8988T (cell line): ENCODE measurements around the gene ZHX3.
A peak's percentile ranks its signal among the peaks of the same experiment; 100 is the strongest.
"Not testable (repeated sequence)": the region's sequence is repeated elsewhere in the genome, so short reads cannot be mapped to it uniquely, and the experiment has no call there.

Experiments
- DNase-seq: peaks from one replicate; pipeline ENCODE4 v3.0.0; 2011

Gene ZHX3

DNA sequence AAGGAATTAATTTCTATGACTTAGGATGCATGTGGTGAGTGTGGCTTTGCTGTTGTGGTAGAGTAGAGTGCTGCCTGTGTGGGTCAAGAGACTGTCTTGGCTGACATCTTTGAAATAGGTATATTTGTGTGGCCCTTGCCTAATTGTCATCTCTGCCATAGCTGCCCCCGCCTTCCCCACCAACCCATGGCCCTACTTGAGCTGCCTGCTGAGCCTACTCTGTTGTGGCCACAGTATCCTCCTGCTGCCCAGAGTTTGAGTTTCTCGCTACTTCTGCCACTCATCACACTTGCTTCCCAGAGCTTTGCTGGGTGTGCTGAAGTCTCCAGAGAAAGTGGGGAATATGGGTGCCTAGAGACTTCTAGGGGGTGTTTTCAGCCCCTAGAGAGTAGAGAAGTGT is 172.2 kb downstream of the ZHX3 start:
- DNase-seq, result no peak

DNA sequence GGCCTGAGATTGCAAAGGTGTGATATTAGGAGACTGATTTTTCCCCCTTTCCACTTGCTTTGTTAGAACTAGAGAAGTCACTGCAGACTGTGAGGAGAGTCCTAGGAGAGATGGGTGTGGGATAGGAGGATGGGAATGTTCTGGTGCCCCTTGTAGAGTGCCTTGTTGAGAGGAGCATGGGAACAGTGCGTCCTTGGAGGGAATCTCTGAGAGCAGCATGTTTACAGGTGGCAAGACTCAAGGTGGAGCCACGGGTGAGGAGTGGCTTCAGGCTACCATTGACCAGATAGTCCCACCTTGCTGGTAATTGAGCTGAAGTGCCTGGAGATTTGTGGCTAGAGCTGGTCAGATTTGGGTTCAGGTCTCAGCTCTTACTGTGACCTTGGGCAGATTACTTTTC is 174.2 kb downstream of the ZHX3 start:
- DNase-seq, result no peak

DNA sequence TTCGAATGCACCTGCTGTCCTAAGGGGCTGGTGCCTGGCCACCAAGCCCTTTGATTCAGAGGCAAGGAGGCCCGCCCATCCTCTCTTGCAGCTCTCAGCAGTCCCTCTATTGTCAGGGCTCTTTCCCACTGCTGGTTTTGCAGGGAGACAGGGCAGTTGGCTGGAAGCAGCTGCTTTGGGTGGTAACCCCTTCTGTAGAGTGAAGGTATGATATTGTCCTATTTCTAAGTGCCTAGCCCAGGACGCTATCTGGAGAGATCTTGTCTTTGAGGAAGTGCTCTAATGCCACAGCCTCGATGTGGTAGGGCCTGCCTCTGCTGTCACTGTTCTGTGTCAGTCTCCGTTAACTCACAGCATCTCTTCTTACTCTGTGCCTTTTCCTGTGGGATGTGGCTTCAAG is 174.6 kb downstream of the ZHX3 start:
- no peak for DNase-seq

DNA sequence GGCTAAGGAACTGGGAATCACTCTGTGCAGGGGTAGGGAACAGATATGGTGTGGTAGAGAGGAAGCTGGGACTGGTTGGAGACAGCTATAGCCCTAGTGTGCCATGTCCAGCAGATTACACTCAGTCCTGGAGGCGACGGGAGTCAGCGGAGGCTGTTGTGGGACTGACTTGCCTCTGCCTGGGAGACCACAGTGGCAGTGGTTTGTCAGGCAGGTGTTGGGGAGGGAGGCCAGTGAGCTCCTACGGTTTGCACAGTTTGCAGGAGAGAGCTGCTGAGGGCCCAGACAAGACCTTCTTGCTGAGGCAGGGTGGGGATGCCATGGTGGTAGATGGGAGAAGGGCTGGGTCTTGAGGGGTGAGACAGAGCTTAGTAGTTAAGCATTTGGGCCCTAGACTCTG is 175.3 kb downstream of the ZHX3 start:
- no peak for DNase-seq

DNA sequence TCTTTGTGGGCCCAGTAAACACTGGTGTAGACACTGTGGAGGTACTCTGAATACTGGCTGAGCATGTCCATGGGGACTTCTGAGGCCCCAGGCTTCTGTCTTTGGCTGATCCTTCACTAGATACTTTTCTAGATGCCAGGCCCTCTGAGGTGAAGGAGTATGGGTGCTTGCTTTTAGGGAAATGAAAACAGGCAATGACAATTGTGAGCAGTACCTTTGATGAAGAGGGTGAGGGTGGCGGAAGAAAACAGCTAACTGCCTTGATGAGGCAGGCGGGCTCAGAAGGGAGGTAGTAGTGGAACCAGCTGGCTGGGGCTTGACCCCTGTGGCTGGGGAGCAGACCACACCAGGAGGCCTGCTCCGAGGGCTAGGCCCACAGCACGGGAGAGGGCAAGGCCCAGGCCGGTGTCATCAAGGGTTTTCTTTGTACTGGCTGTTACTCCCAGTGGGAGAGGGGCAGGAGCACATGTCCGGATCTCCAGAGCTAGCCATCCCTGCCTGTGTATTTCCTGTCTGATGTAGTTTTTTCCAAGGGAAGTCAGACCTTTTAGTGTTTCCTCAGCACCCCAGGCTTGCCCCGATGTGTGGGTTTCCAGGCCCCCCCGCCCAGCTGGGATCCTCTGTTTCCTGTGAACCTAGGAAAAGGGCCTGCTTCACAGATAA is 176.2 kb downstream of the ZHX3 start:
- DNase-seq, result no peak

DNA sequence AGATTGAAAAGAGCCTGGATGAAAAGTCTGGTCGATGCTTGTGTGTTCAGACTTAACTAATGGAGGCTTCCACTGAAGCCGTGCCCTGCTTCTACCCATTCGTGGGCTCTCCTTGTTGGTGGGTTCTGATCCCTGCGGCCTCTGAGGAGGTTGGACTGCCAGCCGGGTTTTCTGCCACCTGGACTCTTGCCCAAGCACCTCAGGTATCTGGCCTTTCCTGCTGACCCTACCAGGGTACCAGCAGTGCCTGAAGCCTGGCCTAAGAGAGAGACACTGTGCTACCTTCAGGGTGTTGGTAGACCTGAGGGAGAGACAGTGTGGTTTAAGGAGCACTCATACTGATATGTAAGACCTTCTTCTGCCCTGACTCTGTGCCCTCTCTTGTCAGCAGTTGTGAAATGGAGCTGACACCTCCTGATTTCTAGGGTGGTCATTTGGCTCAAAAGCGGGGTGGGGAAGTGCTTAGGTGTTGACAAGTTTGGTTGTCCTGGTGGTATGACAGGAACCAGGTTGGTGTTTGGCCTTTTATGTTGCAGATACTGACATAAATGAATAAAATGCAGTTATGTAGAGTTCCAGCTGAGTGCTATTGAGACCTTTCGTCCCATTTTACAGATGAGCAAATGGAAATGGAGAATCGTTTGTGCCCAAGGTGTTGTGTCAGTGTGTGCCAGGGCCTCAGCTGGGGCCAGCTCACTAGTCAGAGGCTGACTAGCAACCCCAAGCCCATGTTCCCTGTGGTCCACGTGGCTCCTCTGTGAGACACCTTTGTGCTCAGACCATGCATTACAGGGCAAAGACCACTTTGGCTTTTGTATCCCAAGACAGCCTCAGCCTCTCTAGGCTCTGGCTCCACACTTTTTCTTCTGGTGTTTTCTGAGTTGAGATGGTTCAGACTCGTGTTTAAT is 177.1 kb downstream of the ZHX3 start:
- DNase-seq, result no peak

DNA sequence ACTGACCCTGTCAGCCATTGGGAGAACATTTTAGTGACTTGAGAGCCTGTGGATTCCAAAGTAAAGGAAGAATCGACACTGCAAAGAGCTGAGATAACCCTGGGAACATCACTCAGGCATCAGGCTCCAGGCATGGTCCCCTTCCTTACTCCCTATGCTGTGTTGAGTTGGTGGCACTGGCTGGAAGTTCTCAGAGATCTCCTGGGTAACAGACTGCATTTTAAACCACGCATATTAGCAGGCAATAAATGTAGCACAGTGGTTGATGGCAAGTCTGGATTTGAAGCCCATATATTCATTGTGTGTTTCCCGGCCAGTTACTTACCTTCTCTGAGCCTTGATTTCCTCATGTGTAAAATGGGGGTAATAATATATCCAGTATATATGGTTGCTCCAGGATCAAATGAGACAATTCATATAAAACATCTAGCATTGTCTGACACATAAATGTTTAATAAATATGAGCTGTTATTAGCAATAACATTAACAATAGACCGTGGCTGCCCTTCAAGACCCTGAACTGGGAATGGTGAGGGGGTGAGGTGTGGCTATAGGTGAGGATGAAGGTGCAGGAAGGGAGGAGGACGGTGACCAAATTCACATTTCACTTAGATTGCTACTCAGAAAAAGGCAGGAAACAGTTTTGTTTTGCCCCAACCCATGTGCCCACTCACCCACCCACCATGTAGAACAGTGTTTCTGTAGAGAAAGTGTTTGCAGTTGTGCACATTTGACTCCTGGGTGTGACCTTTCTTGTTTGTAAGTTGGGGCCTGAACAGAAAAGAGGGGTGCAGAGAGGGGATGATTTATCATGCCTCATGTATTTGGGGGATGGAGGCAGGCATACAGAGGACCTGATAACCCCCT is 178.1 kb downstream of the ZHX3 start:
- no peak for DNase-seq

DNA sequence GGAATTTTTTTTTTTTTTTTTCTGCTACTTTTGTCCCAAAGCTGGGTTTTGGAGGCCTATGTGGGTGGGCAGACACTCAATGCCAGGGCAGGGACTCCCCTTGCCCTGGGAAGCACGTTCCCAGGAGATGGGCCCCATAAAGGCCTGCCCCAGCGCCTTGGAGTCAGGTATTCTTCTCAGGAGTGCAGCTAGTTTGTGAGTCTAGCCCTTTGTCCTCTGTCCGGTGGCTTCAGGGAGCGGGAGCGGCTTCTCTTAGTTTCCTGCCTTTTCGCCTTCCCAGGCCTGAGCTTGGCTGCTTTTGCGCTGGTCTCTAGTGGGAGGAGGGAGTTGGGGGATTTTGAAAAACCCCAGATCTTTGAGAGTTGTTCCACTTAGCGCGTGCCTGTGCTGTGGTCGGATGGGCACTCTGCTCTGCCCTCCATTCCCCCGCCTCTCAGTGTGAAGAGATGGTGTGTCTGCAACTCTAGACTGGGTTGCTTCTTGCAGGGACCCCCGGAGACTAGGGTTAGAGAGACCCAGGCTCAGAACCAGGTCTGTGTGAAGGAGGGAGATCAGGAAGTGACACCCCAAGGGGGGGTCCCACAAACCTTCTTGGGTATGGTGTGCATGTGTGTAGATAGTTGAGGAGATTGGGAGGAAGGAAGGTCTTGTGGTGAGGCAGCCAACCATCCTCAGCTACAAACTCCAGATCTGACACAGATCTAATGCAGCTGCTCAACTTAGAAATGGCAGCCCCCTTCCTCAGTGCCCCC is 178.9 kb downstream of the ZHX3 start:
- DNase-seq, result no peak

DNA sequence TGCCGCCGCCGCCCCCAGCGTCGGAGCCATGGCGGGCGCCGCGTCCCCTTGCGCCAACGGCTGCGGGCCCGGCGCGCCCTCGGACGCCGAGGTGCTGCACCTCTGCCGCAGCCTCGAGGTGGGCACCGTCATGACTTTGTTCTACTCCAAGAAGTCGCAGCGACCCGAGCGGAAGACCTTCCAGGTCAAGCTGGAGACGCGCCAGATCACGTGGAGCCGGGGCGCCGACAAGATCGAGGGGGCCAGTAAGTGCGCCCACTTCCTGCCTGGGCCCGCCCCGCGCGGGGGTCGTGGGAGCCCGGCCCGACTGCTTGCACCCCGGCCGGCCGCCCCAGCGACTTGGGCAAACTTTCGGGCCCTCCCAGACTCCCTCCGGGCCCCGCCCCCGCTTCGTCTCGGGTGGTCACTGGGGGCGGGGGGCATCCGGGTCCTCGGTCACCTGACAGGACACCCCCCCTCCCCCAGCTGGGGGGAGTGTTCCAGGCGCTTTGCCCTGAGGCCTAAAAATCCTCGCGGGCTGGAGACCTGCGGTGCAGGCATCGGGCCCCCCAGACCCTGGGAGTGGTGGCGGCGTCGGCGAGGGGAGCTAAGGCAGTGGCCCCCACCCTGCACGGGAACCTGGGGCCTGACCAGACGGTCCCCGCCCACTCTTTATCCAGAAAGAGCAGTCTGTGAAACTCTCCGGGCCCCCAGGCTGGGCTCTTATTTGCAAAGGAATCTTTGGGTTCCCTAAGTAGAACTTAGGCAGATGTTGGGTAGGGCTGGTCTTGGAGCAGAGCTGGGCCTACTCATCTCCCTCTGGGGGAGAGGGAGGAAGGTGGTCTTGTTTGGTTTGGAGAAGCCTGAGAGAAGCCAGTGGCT is 179.7 kb downstream of the ZHX3 start:
- peak; percentile 82 for DNase-seq

DNA sequence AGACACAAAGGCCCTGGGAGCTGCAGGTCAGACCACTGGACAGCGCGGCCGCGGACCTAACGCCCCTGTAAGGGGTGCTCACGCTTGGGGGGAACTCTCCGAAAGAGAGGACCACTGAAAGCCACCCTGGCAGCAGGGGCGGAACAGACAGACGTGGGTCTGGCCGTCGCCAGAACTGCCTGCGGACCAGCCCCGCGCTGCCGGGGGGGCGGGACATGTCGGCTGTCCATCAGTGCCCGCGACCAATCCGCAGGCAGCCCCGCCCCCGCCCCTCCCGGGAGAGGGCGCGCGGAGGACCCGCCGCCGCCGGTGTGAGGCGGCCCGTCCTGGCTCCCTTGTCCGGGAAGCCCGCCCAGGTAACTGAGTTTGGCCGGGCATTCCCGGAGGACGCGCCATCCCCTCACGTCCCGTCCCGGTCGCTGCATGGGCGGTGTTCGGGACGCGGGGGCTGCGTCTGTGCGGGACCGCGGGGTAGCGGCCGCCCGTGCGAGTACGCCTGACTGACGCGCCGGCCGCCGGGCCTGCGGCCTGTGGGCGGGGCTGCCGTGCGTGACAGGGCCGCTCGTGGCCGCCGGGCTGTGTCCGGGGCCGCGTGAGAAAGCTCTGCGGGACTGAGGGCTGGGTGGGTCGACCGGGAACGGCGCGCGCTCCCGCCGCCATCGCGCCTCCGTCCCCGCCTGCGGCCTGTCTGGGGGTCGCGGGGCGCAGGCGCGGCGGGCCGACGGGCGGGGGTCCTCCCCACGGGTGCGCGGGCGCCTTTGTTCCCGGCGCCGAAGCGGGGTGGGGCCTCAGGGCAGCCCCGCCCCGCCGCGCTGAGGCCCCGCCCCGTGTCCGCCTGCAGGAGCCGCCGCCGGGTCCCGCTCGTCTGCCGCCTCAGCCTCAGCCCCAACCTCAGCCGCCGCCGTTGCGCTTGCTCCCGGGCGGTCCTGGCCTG is 180.6 kb downstream of the ZHX3 start, which contains the start of gene PLCG1:
Gene PLCG1 (plus strand): TSS at position 864 of the 934 bp plus-strand sequence. CDS start 99 bp downstream, outside the sequence.
- peak; percentile 94 for DNase-seq

DNA sequence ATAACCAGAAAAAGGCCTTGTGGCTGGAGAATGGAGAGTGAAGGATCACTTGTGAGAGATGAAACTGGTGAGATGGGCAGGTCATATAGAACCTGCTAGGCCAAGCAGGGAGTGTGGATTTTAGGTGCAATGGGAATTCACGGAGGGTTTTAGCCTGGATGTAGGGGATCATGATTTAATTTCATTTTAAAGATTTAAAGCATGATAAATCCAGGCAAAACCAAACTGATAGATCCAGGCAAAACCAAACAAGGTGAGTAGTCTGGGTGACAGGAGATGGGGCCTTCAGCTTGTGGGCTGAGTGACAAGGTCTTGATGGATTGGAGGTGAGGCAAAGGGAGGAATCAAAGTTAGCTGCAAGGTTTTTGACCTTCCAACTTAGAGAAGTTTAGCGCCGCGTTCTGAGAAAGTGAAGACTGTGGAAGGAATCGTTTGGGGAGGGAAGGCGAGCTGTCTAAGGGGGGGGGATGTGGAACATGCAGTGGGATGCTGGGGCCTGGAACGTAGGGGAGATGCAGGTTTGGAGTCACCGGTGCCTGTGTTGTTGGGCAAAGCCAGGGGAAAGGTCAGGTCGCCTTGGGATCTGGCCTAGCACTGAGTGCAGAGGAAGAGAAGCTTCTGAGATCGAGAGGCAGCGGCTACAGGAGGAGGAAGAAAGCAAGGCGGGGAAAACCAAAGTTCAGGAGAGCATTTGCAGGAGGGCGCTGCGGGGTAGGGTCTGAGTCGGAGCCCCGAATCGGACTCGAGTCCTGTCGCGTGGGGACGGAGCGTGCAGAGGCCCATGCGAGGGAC is 181.4 kb downstream of the ZHX3 start:
- no peak for DNase-seq

DNA sequence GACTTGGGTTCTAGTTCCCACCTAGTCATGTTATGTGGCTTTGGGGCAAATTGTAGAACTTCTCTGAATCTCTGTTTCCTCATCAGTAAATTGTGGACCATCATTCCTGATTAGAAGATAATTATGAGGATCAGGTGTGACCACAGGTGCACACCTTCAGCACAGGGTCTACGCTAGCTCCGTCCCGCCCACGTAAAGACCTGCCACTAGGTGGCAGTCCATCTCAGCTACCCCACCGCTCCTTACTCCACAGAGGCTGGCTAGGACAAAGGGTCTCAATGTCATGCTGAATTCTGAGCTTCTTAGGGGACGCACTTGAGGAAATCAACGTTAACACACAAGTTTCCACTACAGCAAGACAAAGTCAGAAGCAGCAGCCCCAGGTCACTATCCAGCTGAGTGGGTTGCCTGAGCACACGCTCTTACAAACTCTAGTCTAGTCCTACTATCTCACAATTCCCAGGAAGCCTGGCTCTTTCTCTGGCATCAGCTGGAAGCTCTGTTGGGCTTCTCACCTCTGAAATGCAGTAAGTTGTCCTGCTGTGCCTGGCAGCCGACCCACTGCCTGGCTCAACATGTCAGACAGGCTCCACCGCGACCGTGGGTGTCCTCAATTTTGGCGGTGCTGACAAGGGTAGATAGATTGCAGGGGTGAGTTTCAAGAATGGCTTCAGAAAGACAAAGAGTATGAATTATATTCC is 182.2 kb downstream of the ZHX3 start:
- DNase-seq, result peak; percentile 76

DNA sequence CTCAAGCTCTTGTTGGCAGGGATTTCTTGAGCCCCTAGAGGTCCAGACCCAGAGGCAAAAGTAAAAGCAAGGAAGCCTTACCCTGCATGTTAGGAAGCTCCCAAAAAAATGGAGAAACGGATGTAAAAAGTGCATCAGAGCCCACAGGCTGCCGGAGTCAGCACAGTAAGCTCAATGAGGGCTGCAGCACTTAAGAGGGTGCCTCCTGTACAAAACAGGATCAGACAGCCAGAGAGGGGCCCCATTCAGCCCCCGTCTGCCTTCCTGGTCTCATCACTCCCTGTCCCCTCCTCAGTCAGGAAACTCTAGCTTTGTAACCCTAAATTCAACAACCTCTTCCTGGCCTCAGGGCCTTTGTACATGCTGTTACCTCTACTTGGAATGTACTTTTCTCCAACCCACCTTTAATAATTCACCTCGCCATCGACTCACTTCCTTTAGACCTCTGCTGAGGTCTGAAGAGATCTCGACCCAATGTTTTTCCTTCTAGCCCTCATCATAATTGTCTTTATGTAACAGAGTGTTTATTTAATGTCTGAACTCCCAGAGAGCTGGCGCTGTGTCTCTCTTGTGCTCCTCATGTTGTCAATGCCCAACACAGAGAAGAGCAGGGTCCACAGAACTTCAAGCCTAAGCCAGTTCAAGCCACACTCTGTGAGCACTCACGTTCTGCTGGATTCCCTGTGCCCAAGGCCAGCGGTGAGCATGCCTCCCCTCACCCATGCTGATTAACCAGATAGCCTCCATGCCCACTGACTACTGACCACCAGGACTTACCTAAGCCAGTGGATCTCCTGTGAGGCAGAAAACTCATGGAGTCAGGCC is 183.0 kb downstream of the ZHX3 start:
- DNase-seq, result no peak

DNA sequence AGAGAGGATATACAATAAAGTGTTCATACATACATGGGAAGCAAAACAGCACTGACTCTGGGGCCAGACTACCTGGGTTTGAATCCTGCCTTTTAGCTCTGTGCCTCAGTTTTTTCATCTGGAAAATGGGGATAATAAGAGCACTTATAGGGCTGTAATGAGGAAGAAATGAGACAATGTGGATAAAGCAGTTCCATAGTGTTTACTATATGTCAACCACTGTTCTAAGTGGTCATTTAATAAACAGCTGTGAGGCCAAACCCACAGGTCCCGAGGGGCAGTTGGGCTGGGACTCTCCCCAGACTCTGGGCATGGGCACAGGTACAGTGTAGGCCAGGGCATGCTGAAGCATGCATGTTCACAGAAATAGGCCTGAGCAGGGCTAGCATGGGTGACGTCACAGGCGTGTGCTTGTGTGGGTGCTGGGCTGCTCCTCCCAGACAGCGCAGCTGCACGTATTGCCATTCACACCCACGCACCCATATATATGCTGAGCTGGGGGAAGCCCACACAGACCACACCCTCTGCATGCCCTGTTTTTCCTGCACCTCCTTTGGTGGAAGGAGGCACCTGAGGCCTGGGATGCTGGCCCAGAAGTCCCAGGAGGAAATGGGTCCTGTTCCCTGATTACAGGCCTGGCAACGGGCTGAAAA is 183.7 kb downstream of the ZHX3 start:
- no peak for DNase-seq

DNA sequence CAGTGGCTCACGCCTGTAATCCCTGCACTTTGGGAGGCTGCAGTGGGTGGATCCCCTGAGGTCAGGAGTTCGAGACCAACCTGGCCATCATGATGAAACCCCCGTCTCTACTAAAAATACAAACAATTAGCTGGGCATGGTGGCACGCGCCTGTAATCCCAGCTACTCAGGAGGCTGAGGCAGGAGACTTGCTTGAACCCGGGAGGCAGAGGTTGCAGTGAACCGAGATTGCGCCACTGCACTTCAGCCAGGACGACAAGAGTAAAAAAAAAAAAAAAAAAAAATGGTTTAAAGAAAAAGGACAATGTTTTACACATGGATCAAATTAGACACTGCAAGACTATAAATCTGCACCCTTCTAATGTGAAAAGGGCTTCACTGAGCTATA is 185.1 kb downstream of the ZHX3 start:
- not testable (repeated sequence) for DNase-seq

DNA sequence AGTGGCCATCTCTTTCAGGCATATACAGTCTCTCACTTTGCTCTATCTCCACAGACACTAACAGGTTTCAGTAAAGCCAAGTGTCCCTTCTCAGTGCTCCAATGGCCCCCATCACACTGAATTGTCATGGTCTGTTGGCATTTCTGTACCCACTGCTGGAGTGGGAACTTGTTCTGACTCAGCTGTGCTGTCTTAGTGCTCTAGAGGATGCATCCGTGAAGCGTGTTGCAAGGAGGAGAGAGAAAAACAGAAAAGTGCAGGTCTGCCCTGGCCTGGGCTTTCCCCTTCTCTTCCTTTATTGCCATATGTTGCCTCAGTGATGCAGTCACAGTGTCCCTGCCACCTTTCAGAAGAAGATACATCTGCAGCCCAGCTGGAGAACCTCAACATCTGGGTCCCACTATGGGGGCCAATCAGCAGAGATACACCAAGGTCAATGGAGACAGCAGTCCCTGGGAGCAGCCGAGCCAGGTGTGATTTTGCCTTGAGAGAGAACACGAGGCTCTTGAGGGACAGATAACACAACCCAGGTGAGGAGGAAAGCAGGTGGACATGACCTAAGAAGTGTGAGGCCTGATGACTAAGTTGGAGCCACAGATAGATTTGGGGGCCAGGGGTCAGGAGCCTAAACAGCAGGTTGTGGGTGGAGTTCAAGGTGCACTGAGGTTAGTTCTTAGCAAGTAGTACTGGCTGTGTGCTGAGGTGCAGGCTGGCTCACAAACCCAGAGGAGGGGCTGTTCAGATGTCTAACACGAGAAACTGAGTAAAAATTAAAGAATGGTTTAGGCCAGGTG is 185.7 kb downstream of the ZHX3 start:
- DNase-seq, result no peak
